Caco-2 (cell line): ENCODE results near the gene RIC3. TPM values are rescaled to one million over a fixed set of nuclear protein-coding genes. Genes with fewer than 3 reads are reported as not detected.

ENCODE experiments used
- BruUV-seq: library from RNA; stranded (reverse); fragments of 400-500 nt; replicated peaks from 2 replicates; lab custom pipeline; 2021; lab: Mats Ljungman, UMichigan
- CTCF ChIA-PET: fragments of 300-600 bp; sonication (Branson Sonifier 250); formaldehyde crosslinking; loops from one replicate; lab custom pipeline; 2022; ENCODE audit warnings: antibody characterized with exemption; lab: Charles Lee
- POLR2A ChIA-PET: fragments of 300-600 bp; sonication (Branson Sonifier 250); formaldehyde crosslinking; loops from one replicate; lab custom pipeline; 2022; ENCODE audit warnings: antibody characterized with exemption; lab: Charles Lee
- DNase-seq, 2 experiments: peaks; one replicate each; pipeline versions ENCODE4 v3.0.0 to v3.0.0-alpha.2; 2020 to 2022
- H3K27me3 ChIP-seq: replicated peaks from 2 replicates; pipeline ENCODE4 v1.6.0; 2011; ENCODE audit warnings: low read length; ENCODE audit not compliant: control insufficient read depth, insufficient read depth
- H3K36me3 ChIP-seq: 2 replicates; pipeline ENCODE4 v1.5.1; 2011; ENCODE audit warnings: low read length; ENCODE audit not compliant: control insufficient read depth, insufficient read depth
- H3K4me1 ChIP-seq: fragments of 250-450 bp; sonication (Bioruptor Pico); 2 replicates; pipeline ENCODE4 v1.5.1; 2020; ENCODE audit warnings: mild to moderate bottlenecking
- H3K4me3 ChIP-seq: 2 replicates; pipeline ENCODE4 v1.5.1; 2011; ENCODE audit warnings: low read depth, mild to moderate bottlenecking, control low read depth, low read length
- H3K9me3 ChIP-seq: fragments of 250-450 bp; sonication (Bioruptor Pico); 2 replicates; pipeline ENCODE4 v1.5.1; 2020; ENCODE audit warnings: mild to moderate bottlenecking, moderate library complexity
- H3K27ac Mint-ChIP-seq: one replicate; pipeline ENCODE4 v1.8.0; 2022; ENCODE audit warnings: mixed read lengths; ENCODE audit not compliant: unreplicated experiment
- H3K27me3 Mint-ChIP-seq: one replicate; pipeline ENCODE4 v1.8.0; 2022; ENCODE audit warnings: mixed read lengths; ENCODE audit not compliant: insufficient read depth, unreplicated experiment
- H3K36me3 Mint-ChIP-seq: one replicate; pipeline ENCODE4 v1.8.0; 2022; ENCODE audit warnings: mild to moderate bottlenecking, mixed read lengths; ENCODE audit not compliant: insufficient read depth, unreplicated experiment
- H3K4me1 Mint-ChIP-seq: one replicate; pipeline ENCODE4 v1.8.0; 2022; ENCODE audit warnings: low read depth, mixed read lengths; ENCODE audit not compliant: unreplicated experiment
- H3K4me3 Mint-ChIP-seq: one replicate; pipeline ENCODE4 v1.8.0; 2022; ENCODE audit warnings: mild to moderate bottlenecking, moderate library complexity, mixed read lengths; ENCODE audit not compliant: unreplicated experiment
- H3K9me3 Mint-ChIP-seq: one replicate; pipeline ENCODE4 v1.8.0; 2022; ENCODE audit warnings: mixed read lengths; ENCODE audit not compliant: unreplicated experiment
- intact Hi-C: fragments of 100-400 bp; cut with micrococcal nuclease; formaldehyde crosslinking; loops from one replicate; pipeline ENCODE4 v1.10.0; 2022; ENCODE audit not compliant: unreplicated experiment
- total RNA-seq: library from RNA; stranded (reverse); gene quantifications from 2 replicates; pipeline ENCODE4 v1.2.3, GENCODE V29; 2022
- TF ChIP-seq, protein P1 (sequence below), 2 experiments: fragments of 200-600 bp in 1 of 2; IDR thresholded peaks; 1 replicate in 1 of 2; 2 replicates in 1 of 2; pipeline versions ENCODE4 v1.5.1 to v1.8.0; 2011 to 2022; ENCODE audit warnings: antibody characterized with exemption in 1 of 2, control low read depth in 1 of 2, inconsistent platforms in 1 of 2, low read depth in 1 of 2, low read length in 1 of 2, mild to moderate bottlenecking in 1 of 2, moderate library complexity in 1 of 2; ENCODE audit not compliant: insufficient read depth in 1 of 2, severe bottlenecking in 1 of 2, unreplicated experiment in 1 of 2

Gene RIC3
- total RNA-seq, 1 experiment from 2014 or later, result not detected

DNA sequence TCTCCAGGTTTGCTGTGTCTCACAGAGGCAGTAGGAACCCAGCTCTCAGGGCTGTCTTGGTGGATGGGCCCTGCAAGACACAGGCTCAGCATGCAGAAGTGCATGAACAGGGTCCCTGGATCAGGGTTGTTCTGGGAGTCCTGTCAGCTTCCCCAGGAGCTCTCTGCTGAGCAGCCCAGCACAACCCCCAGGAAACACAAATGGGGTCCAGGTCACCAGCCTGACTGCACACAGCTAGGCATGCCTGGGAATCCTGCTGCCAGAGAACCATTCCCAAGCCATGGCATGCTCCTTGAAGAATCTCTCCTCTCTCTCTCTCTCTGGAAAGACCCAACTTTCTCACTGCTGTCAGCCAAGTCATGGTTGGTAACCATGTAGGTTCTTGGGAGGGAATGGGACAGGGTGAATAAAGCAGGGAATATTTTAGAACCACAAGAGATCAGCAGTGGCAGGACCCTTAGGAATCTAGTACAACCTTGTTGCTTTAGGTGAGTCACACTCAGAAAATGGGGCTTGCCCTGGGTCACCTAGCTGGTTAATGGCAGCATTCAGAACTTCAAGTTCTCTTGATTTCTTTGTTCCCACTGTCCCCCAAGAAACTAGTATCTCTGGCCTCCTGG is 66.4 kb downstream of the RIC3 start:
- no peak overlapping the region for H3K27ac Mint-ChIP-seq

GRCh38 chr11:8101421-8101820 is 67.4 kb downstream of the RIC3 start:
- no peaks in the 10 kb centered on the region for H3K4me1 ChIP-seq
- no peaks in the 10 kb centered on the region for H3K9me3 ChIP-seq
- H3K4me1 Mint-ChIP-seq, result no peaks in the 10 kb centered on the region
- DNase-seq, result no peak
- TF ChIP-seq, protein P1, sequence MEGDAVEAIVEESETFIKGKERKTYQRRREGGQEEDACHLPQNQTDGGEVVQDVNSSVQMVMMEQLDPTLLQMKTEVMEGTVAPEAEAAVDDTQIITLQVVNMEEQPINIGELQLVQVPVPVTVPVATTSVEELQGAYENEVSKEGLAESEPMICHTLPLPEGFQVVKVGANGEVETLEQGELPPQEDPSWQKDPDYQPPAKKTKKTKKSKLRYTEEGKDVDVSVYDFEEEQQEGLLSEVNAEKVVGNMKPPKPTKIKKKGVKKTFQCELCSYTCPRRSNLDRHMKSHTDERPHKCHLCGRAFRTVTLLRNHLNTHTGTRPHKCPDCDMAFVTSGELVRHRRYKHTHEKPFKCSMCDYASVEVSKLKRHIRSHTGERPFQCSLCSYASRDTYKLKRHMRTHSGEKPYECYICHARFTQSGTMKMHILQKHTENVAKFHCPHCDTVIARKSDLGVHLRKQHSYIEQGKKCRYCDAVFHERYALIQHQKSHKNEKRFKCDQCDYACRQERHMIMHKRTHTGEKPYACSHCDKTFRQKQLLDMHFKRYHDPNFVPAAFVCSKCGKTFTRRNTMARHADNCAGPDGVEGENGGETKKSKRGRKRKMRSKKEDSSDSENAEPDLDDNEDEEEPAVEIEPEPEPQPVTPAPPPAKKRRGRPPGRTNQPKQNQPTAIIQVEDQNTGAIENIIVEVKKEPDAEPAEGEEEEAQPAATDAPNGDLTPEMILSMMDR (IDR thresholded peaks at IDR 0.05; ENCODE audit: insufficient read depth in 1 of 2, low read depth in 1 of 2, low read length in 1 of 2, severe bottlenecking in 1 of 2, unreplicated experiment in 1 of 2), result no peak
- H3K36me3 ChIP-seq, result no peaks in the 10 kb centered on the region
- H3K9me3 Mint-ChIP-seq, result no peaks in the 10 kb centered on the region
- no peaks in the 10 kb centered on the region for H3K27me3 ChIP-seq
- H3K27ac Mint-ChIP-seq, result no peak overlapping the region
- H3K4me3 ChIP-seq, result no peak overlapping the region
- no TSS peak for BruUV-seq
- intact Hi-C loops, result no loop called here
- H3K4me3 Mint-ChIP-seq, result no peak overlapping the region
- peaks cover 14% of the 10 kb centered on the region for H3K27me3 Mint-ChIP-seq
- ChIA-PET CTCF (interaction anchor here (1.4 to 4.7 kb wide), 2 partner anchors 11 to 92 kb away, joined by 4 to 213 read pairs; no protein-coding TSS in a partner anchor), POLR2A (no interaction called here)
- H3K36me3 Mint-ChIP-seq, result no peaks in the 10 kb centered on the region

More for the DNA sequence above, 66.4 kb downstream of the RIC3 start:
- H3K27me3 ChIP-seq, result no peaks in the 10 kb centered on the region
- Mint-ChIP-seq H3K27me3 (peaks cover 14% of the 10 kb centered on the region), H3K4me1 (no peaks in the 10 kb centered on the region), H3K9me3 (no peaks in the 10 kb centered on the region), H3K36me3 (no peaks in the 10 kb centered on the region), H3K4me3 (no peak overlapping the region)
- CTCF ChIA-PET, result interaction anchor here (0.8 to 4.7 kb wide), 2 partner anchors 93 to 96 kb away, joined by 3 to 213 read pairs; no protein-coding TSS in a partner anchor
- no peaks in the 10 kb centered on the region for H3K36me3 ChIP-seq
- POLR2A ChIA-PET, result no interaction called here
- H3K4me3 ChIP-seq, result no peak overlapping the region
- no peak for DNase-seq
- TF ChIP-seq, protein P1 (IDR thresholded peaks at IDR 0.05; ENCODE audit: insufficient read depth in 1 of 2, low read depth in 1 of 2, low read length in 1 of 2, severe bottlenecking in 1 of 2, unreplicated experiment in 1 of 2), result no peak
- intact Hi-C loops, result no loop called here
- no peaks in the 10 kb centered on the region for H3K9me3 ChIP-seq
- no TSS peak for BruUV-seq
- no peaks in the 10 kb centered on the region for H3K4me1 ChIP-seq

DNA sequence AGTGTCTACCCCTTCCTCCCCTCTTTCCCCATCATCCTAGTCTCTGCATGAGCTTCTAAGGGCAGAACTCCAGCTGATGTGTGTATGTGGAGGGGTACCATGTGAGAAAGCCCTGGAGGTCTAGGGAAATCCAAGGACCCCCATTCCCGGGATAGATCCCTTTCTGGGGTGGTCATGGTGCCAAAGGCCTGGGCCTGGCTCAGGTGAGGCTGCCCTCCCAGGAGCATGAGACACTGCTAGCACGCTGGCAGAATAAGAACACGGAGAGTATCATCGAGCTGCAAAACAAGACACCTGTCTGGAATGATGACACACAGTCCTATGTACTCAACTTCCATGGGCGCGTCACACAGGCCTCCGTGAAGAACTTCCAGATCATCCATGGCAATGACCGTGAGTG is 68.2 kb downstream of the RIC3 start:
- ChIA-PET POLR2A (no interaction called here), CTCF (interaction anchor here (1.4 to 6.5 kb wide), 4 partner anchors 10 to 92 kb away, joined by 4 to 213 read pairs (median 60); no protein-coding TSS in a partner anchor)
- Mint-ChIP-seq H3K36me3 (no peaks in the 10 kb centered on the region), H3K27ac (no peak overlapping the region), H3K4me3 (no peak overlapping the region), H3K4me1 (no peaks in the 10 kb centered on the region), H3K9me3 (no peaks in the 10 kb centered on the region), H3K27me3 (peaks cover 11% of the 10 kb centered on the region)
- Histone ChIP-seq H3K36me3 (no peaks in the 10 kb centered on the region), H3K4me3 (no peak overlapping the region), H3K4me1 (no peaks in the 10 kb centered on the region), H3K9me3 (no peaks in the 10 kb centered on the region), H3K27me3 (no peaks in the 10 kb centered on the region)
- DNase-seq, result no peak
- no TSS peak for BruUV-seq
- TF ChIP-seq, protein P1 (IDR thresholded peaks at IDR 0.05; ENCODE audit: insufficient read depth in 1 of 2, low read depth in 1 of 2, low read length in 1 of 2, severe bottlenecking in 1 of 2, unreplicated experiment in 1 of 2), result no peak
- intact Hi-C loops, result no loop called here
